Smooth muscle cell of the pulmonary artery (primary cell): ENCODE results near the gene IFNL4. TPM values are rescaled to one million over a fixed set of nuclear protein-coding genes. Genes with fewer than 3 reads are reported as not detected.

Source experiments
- total RNA-seq: library from RNA; depleted of rRNA; stranded (reverse); fragments of >200 nt; gene quantifications from 2 replicates; pipeline ENCODE4 v1.2.3, GENCODE V29; 2014

IFNL4 gene
- not detected in 2 replicates for total RNA-seq

GRCh38 chr19:39248806-39249205 is at the start of gene IFNL4:
IFNL4 (minus strand) TSS chr19:39248856.

DNA sequence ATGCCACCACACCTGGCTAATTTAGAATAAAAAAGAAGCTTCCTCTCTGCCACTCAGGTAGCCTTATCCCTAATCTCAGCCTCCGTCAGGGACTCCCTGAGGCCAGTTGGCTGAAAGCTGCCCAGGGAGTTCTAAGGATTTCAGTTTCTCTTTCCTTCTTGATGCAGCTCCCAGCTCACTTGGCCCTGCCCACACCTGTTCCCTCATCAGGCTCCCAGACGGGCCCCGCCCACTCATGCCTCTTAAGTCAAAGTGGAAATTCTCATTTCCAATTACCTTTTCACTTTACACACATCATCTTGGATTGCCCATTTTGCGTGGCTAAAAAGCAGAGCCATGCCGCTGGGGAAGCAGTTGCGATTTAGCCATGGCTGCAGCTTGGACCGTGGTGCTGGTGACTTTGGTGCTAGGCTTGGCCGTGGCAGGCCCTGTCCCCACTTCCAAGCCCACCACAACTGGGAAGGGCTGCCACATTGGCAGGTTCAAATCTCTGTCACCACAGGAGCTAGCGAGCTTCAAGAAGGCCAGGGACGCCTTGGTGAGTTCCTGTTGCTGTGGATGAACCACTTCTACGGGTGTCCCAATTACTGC is 47.5 kb upstream of the IFNL4 start, which contains the start of gene IFNL1:
TSS of gene IFNL1 (plus strand) at position 353 of the 591 bp plus-strand sequence. CDS start at position 368, 15 bp downstream.

GRCh38 chr19:39268085-39268484 is 19.4 kb upstream of the IFNL4 start, which contains the start of gene IFNL2:
IFNL2 (plus strand) TSS chr19:39268396; CDS start chr19:39268569, 173 bp downstream.

GRCh38 chr19:39244410-39245100 is 4.1 kb downstream of the IFNL4 start, which contains the start of gene IFNL3:
IFNL3 (minus strand) TSS chr19:39245006; CDS start chr19:39244967, 39 bp downstream.

DNA sequence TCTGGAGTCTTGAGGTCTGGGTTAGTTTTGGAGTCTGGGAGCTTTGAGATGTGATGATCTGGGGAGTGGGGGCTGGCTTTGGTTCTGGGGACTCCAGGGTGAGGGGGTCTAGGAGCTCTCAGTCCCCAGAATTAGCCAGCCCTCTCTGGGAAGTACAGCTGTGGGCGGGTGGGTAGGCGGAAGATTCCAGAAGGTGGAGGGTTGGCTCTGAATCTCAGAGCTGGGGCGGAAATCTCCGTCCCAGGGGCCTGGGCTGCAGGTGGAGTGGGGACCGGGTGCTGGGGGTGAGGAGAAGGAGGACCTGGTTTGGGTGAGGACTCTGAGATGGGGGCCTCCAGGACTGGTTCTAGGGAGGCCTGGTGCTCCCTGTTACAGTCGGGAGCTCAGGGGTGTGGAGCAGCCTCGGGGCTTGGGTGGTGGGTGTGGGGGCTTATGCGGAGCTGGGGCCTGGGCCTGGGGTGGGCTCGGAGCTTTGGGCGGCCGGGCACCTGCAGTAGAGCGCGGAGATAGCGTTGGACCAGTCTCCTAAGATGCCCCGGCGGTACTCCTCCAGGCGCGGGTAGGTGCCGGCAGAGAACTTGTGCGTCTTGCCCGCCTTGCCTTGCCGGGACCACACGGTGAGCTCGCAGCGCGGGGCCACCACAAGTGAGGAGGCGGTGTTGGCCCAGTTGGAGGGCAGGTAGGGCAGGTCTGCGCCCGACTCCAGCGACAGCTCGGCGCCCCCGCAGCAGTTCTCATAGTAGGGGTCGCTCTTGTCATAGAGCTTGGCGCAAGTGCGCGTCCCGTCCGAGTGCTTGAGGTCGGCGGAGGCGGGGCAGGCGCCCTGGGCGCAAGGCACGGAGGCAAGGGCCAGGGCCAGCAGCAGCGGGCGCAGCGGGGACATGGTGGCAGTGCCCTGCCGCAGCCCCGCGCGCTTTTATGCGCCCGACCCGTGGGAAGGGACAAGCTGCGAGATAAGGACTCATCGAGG is 45.0 kb downstream of the IFNL4 start, which contains the start of gene SYCN:
TSS of gene SYCN (minus strand) at position 892 of the 970 bp plus-strand sequence. CDS start at position 883, 9 bp downstream.

GRCh38 chr19:39196860-39197562 is 51.6 kb downstream of the IFNL4 start, which contains the start of gene NCCRP1:
NCCRP1 (plus strand) TSS chr19:39196964; CDS start chr19:39196983, 19 bp downstream.

Other genes with a start within 250 kb of the IFNL4 start
- gene FBXO27, start 216.3 kb downstream of the IFNL4 start, total RNA-seq: 2.9 and 5.4 TPM in 2 replicates
- 0.13 and 11.4 TPM in 2 replicates for gene ACP7, start 164.5 kb downstream of the IFNL4 start, total RNA-seq
- gene PAK4, start 123.1 kb downstream of the IFNL4 start, total RNA-seq: 7.7 and 13.7 TPM in 2 replicates
- not detected in 2 replicates for gene NCCRP1, start 51.9 kb downstream of the IFNL4 start, total RNA-seq
- not detected in 2 replicates for gene SYCN, start 44.6 kb downstream of the IFNL4 start, total RNA-seq
- gene IFNL3, start 3.9 kb downstream of the IFNL4 start, total RNA-seq: not detected in 2 replicates
- not detected in 2 replicates for gene IFNL2, start 19.5 kb upstream of the IFNL4 start, total RNA-seq
- gene IFNL1, start 47.6 kb upstream of the IFNL4 start, total RNA-seq: not detected in 2 replicates
- gene LRFN1, start 72.0 kb upstream of the IFNL4 start, total RNA-seq: 0.26 and 0.50 TPM in 2 replicates
- 0.39 TPM in 1 of 2 replicates, not detected in the other for gene GMFG, start 87.2 kb upstream of the IFNL4 start, total RNA-seq
- 91.9 and 106 TPM in 2 replicates for gene SAMD4B, start 93.6 kb upstream of the IFNL4 start, total RNA-seq
- gene PAF1, start 142.2 kb upstream of the IFNL4 start, total RNA-seq: 23.2 and 26.5 TPM in 2 replicates
- 18.0 and 24.8 TPM in 2 replicates for gene MED29, start 142.5 kb upstream of the IFNL4 start, total RNA-seq
- 3.0 and 3.3 TPM in 2 replicates for gene ZFP36, start 158.0 kb upstream of the IFNL4 start, total RNA-seq
- 28.3 and 35.1 TPM in 2 replicates for gene PLEKHG2, start 163.8 kb upstream of the IFNL4 start, total RNA-seq
- gene RPS16, start 187.1 kb upstream of the IFNL4 start, total RNA-seq: 78.3 and 93.2 TPM in 2 replicates
- 63.9 and 66.3 TPM in 2 replicates for gene SUPT5H, start 196.7 kb upstream of the IFNL4 start, total RNA-seq
- gene TIMM50, start 232.0 kb upstream of the IFNL4 start, total RNA-seq: 49.0 and 52.6 TPM in 2 replicates